Measurements from ENCODE around the gene RAPGEF6. TPM values are rescaled to one million over a fixed set of nuclear protein-coding genes. Genes with fewer than 3 reads are reported as not detected.

The RAPGEF6 gene
- total and polyA plus RNA-seq, 4 donors, result 19.3 to 95.2 (median 33.5) TPM

DNA sequence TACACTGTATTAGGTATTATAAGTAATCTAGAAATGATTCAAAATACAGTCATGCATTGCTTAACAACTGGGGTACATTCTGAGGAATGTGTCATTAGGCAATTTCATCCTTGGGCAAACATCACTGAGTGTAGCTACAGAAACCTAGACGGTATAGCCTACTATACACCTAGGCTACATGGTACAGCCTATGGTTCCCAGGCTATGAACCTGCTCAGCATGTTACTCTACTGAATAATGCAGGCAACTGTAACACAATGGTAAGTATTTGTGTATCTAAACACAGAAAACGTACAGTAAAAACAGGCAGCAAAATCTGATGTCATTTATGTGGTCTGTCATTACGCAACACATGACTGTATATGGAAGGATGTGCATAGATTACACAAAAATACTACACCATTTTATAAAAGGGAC lies 96.8 kb downstream of the RAPGEF6 start:
- no peak for DNase-seq (ENCODE audit: low read depth in 4 of 6, low spot score in 6 of 6)
- Histone ChIP-seq H3K9me3 (ENCODE audit: control insufficient read depth, insufficient read depth, low read length) (no peaks in the 10 kb centered on the region), H3K27me3 (ENCODE audit: control insufficient read depth, insufficient read depth, low read length) (no peaks in the 10 kb centered on the region), H3K27ac (ENCODE audit: low read depth, low read length) (no peak overlapping the region), H3K4me1 (ENCODE audit: control insufficient read depth, insufficient read depth, low read length) (no peaks in the 10 kb centered on the region), H3K36me3 (ENCODE audit: control insufficient read depth, insufficient read depth, low read length) (no peaks in the 10 kb centered on the region), H3K4me3 (ENCODE audit: low read depth, low read length) (no peak overlapping the region)
- 100% methylated on average over 1 of the region's 3 CpGs for WGBS (ENCODE audit: insufficient coverage)

DNA sequence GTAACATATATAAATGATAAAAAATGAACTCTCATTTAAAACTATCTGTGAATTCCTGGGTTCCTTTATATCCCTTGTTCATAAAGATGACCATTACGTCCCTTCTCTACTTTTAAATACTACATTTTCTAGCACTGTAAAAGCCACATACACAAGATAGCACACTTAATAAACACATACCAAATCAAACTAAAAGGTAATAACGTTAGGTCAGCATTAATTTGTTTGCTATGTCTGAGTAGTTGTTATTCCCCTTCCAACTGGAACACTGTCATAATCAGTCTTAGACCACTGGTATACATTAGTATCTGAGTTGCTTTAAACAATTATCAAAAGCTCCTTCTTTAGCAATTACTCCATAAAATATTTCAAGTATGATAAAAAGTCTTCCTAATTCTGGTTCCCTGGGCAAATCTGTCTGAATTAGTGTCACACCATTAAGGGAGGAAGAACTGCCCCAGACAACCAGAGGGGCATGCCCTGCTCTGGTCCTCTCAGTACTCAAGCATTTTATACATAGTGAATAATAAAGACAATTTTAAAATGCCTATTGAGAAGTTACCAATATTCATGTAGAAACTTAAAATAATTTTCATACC lies 98.1 kb downstream of the RAPGEF6 start:
- no peak overlapping the region for H3K27ac ChIP-seq (ENCODE audit: low read depth, low read length)

DNA sequence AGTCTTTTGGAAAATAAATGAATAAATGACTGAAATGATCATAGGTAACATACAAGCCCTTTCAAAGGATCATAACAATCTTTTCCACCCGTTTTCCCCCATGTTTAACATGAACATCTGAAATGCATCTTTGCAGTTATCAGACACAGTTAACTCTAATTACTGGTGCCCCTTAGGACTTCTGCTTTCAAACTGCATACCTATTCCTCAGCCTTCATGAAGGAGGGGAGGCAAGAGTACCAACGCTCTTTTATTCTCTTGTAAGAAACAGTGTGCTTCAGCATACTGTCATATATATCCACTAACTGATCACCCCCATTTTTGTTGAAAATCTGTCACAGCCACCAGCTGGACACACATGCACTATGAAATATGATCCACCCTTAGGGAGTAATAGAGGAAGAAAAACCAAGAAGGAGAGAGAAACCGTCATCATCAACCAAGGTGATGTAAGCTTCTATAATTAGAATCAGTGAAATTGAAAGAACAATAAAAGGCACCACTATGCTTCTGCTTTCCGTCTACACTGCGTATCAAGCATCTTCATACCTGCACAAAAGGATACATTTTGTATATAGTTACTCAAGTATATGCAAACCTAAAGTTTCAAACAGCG lies 98.7 kb downstream of the RAPGEF6 start:
- no peak overlapping the region for H3K4me3 ChIP-seq (ENCODE audit: low read depth, low read length)
- H3K4me1 ChIP-seq (ENCODE audit: control insufficient read depth, insufficient read depth, low read length), result no peaks in the 10 kb centered on the region
- H3K27me3 ChIP-seq (ENCODE audit: control insufficient read depth, insufficient read depth, low read length), result no peaks in the 10 kb centered on the region
- DNase-seq (ENCODE audit: low read depth in 4 of 6, low spot score in 6 of 6), result peak in 1 of 6 donors; percentile 63
- no peaks in the 10 kb centered on the region for H3K9me3 ChIP-seq (ENCODE audit: control insufficient read depth, insufficient read depth, low read length)
- no peaks in the 10 kb centered on the region for H3K36me3 ChIP-seq (ENCODE audit: control insufficient read depth, insufficient read depth, low read length)
- no CpG with 5 or more reads among the region's 6 CpGs for WGBS (ENCODE audit: insufficient coverage)
- H3K27ac ChIP-seq (ENCODE audit: low read depth, low read length), result no peak overlapping the region

More for the DNA sequence above, 98.1 kb downstream of the RAPGEF6 start:
- H3K9me3 ChIP-seq (ENCODE audit: control insufficient read depth, insufficient read depth, low read length), result no peaks in the 10 kb centered on the region
- no peak overlapping the region for H3K4me3 ChIP-seq (ENCODE audit: low read depth, low read length)
- no peak for DNase-seq (ENCODE audit: low read depth in 4 of 6, low spot score in 6 of 6)
- no peaks in the 10 kb centered on the region for H3K4me1 ChIP-seq (ENCODE audit: control insufficient read depth, insufficient read depth, low read length)
- no peaks in the 10 kb centered on the region for H3K36me3 ChIP-seq (ENCODE audit: control insufficient read depth, insufficient read depth, low read length)
- WGBS (ENCODE audit: insufficient coverage), result no CpG with 5 or more reads among the region's 2 CpGs
- no peaks in the 10 kb centered on the region for H3K27me3 ChIP-seq (ENCODE audit: control insufficient read depth, insufficient read depth, low read length)

DNA sequence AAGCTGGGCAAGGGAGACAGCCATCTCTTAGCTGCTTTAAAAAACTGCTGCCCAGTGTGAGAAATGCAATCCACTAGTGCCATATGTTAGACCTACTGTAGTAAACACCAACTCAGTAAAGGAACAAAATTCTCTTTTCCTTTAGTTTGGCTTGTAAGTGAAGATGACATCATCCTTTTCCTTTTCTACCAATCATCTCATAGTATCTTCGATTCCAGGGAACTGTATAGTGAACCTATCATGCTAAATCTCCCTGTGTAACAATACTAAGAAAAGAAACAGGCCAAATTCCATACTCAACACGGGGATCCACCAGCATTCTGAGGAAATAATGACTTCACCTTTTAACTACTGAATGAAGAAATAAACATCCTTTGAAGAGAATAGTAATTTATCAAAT lies 100.1 kb downstream of the RAPGEF6 start:
- Histone ChIP-seq H3K36me3 (ENCODE audit: control insufficient read depth, insufficient read depth, low read length) (no peaks in the 10 kb centered on the region), H3K27me3 (ENCODE audit: control insufficient read depth, insufficient read depth, low read length) (no peaks in the 10 kb centered on the region), H3K4me3 (ENCODE audit: low read depth, low read length) (no peak overlapping the region), H3K4me1 (ENCODE audit: control insufficient read depth, insufficient read depth, low read length) (no peaks in the 10 kb centered on the region), H3K9me3 (ENCODE audit: control insufficient read depth, insufficient read depth, low read length) (no peaks in the 10 kb centered on the region), H3K27ac (ENCODE audit: low read depth, low read length) (no peak overlapping the region)
- peak in 2 of 6 donors; percentile 55 to 61 for DNase-seq (ENCODE audit: low read depth in 4 of 6, low spot score in 6 of 6)
- no CpG with 5 or more reads among the region's 2 CpGs for WGBS (ENCODE audit: insufficient coverage)

- no CpG with 5 or more reads among the region's 1 CpG for WGBS (ENCODE audit: insufficient coverage)
- H3K36me3 ChIP-seq (ENCODE audit: control insufficient read depth, insufficient read depth, low read length), result no peaks in the 10 kb centered on the region
- H3K27ac ChIP-seq (ENCODE audit: low read depth, low read length), result no peak overlapping the region
- no peaks in the 10 kb centered on the region for H3K27me3 ChIP-seq (ENCODE audit: control insufficient read depth, insufficient read depth, low read length)
- DNase-seq (ENCODE audit: low read depth in 4 of 6, low spot score in 6 of 6), result peak in 1 of 6 donors; percentile 65
- no peaks in the 10 kb centered on the region for H3K9me3 ChIP-seq (ENCODE audit: control insufficient read depth, insufficient read depth, low read length)
- no peak overlapping the region for H3K4me3 ChIP-seq (ENCODE audit: low read depth, low read length)
- H3K4me1 ChIP-seq (ENCODE audit: control insufficient read depth, insufficient read depth, low read length), result no peaks in the 10 kb centered on the region
These were observed 101.2 kb downstream of the RAPGEF6 start for GRCh38 chr5:131533836-131534235.

GRCh38 chr5:131532031-131532640 lies 102.9 kb downstream of the RAPGEF6 start:
- DNase-seq (ENCODE audit: low read depth in 4 of 6, low spot score in 6 of 6), result peak in 2 of 6 donors; percentile 27 to 76

DNA sequence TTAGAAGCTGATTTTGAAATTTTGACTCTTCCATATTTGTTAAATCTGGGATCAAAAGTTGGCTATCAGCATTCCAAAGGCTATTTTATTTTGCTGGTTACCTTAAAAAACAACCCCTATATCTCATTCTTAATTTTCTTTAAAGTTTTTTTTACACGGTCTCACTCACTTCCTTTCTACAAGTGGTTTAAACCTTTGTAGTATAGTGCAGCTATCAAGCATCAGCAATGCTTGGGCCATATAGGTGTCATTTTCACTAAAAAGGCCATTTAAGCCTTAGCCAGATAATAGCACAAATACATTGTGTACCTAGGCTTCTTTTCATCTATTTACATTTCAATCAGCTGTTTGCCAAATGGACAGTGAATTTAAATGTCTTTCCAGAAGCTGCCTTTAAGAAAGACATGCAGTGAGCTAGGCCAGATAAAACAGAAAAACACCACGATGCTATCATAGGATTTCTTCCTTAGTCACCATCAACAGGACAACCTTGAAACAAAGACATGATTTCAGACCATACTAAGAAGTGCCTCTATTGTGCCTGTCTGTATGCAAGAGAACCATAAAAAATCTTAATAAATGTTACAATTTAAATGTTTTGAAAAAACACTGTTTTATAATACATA lies 104.2 kb downstream of the RAPGEF6 start:
- Histone ChIP-seq H3K9me3 (ENCODE audit: control insufficient read depth, insufficient read depth, low read length) (no peaks in the 10 kb centered on the region), H3K36me3 (ENCODE audit: control insufficient read depth, insufficient read depth, low read length) (no peaks in the 10 kb centered on the region), H3K4me1 (ENCODE audit: control insufficient read depth, insufficient read depth, low read length) (no peaks in the 10 kb centered on the region), H3K4me3 (ENCODE audit: low read depth, low read length) (peak overlapping the region; percentile 28), H3K27ac (ENCODE audit: low read depth, low read length) (no peak overlapping the region), H3K27me3 (ENCODE audit: control insufficient read depth, insufficient read depth, low read length) (no peaks in the 10 kb centered on the region)
- DNase-seq (ENCODE audit: low read depth in 4 of 6, low spot score in 6 of 6), result peak in 2 of 6 donors; percentile 15 to 61
- no CpG with 5 or more reads among the region's 2 CpGs for WGBS (ENCODE audit: insufficient coverage)

More at GRCh38 chr5:131532031-131532640, 102.9 kb downstream of the RAPGEF6 start:
- no peaks in the 10 kb centered on the region for H3K27me3 ChIP-seq (ENCODE audit: control insufficient read depth, insufficient read depth, low read length)
- H3K4me1 ChIP-seq (ENCODE audit: control insufficient read depth, insufficient read depth, low read length), result no peaks in the 10 kb centered on the region
- peak overlapping the region; percentile 29 for H3K4me3 ChIP-seq (ENCODE audit: low read depth, low read length)
- H3K9me3 ChIP-seq (ENCODE audit: control insufficient read depth, insufficient read depth, low read length), result no peaks in the 10 kb centered on the region
- H3K27ac ChIP-seq (ENCODE audit: low read depth, low read length), result peak overlapping the region; percentile 33
- H3K36me3 ChIP-seq (ENCODE audit: control insufficient read depth, insufficient read depth, low read length), result no peaks in the 10 kb centered on the region
- 46% methylated on average over 4 of the region's 6 CpGs for WGBS (ENCODE audit: insufficient coverage)

GRCh38 chr5:131528682-131529081 lies 106.3 kb downstream of the RAPGEF6 start:
- H3K4me1 ChIP-seq (ENCODE audit: control insufficient read depth, insufficient read depth, low read length), result no peaks in the 10 kb centered on the region
- H3K36me3 ChIP-seq (ENCODE audit: control insufficient read depth, insufficient read depth, low read length), result peaks cover 3% of the 10 kb centered on the region
- no peak overlapping the region for H3K4me3 ChIP-seq (ENCODE audit: low read depth, low read length)
- no peaks in the 10 kb centered on the region for H3K27me3 ChIP-seq (ENCODE audit: control insufficient read depth, insufficient read depth, low read length)
- no peak for DNase-seq (ENCODE audit: low read depth in 4 of 6, low spot score in 6 of 6)
- no peak overlapping the region for H3K27ac ChIP-seq (ENCODE audit: low read depth, low read length)
- H3K9me3 ChIP-seq (ENCODE audit: control insufficient read depth, insufficient read depth, low read length), result no peaks in the 10 kb centered on the region

DNA sequence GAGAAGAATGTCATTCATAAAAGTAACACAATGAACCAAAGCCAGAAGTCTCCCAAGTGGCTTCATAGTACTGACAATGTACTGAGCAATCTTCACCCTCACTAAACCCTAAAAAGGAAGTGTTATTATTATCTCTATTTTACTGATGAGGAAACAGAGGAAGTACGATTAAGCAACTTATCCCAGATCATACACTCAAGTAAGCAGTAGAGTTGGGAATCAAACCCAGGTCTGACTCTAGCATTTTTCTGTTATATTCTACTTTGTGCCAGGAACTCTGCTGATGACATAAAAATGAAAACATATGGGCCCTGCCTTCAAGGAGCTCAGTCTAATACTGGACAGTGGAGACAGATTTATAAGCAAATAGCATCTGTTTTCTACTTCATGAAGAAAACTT lies 109.2 kb downstream of the RAPGEF6 start:
- no CpG with 5 or more reads among the region's 1 CpG for WGBS (ENCODE audit: insufficient coverage)
- Histone ChIP-seq H3K27me3 (ENCODE audit: control insufficient read depth, insufficient read depth, low read length) (no peaks in the 10 kb centered on the region), H3K36me3 (ENCODE audit: control insufficient read depth, insufficient read depth, low read length) (peaks cover 3% of the 10 kb centered on the region), H3K4me3 (ENCODE audit: low read depth, low read length) (no peak overlapping the region), H3K27ac (ENCODE audit: low read depth, low read length) (no peak overlapping the region), H3K9me3 (ENCODE audit: control insufficient read depth, insufficient read depth, low read length) (no peaks in the 10 kb centered on the region), H3K4me1 (ENCODE audit: control insufficient read depth, insufficient read depth, low read length) (no peaks in the 10 kb centered on the region)
- no peak for DNase-seq (ENCODE audit: low read depth in 4 of 6, low spot score in 6 of 6)

Measured in spinal cord (tissue), 10 donors.